GM19328 (cell line): ENCODE measurements around the gene THSD4.

ENCODE experiments used
- ATAC-seq: cut with Tn5 transposase; IDR thresholded peaks from one replicate; pipeline ENCODE4 v1.9.1; 2021; ENCODE audit warnings: mild to moderate bottlenecking, moderate library complexity; ENCODE audit not compliant: unreplicated experiment

Gene THSD4

GRCh38 chr15:71549697-71550096, 434.4 kb downstream of the THSD4 start:
- ATAC-seq: no peak

- no peak for ATAC-seq
These were observed 436.3 kb downstream of the THSD4 start for GRCh38 chr15:71551566-71551965.

- no peak for ATAC-seq
These were observed 443.8 kb downstream of the THSD4 start for GRCh38 chr15:71559098-71559497.

- no peak for ATAC-seq
These were observed 444.3 kb downstream of the THSD4 start for GRCh38 chr15:71559616-71560015.

- no peak for ATAC-seq
These were observed 447.0 kb downstream of the THSD4 start for GRCh38 chr15:71562251-71562650.

GRCh38 chr15:71564217-71564616, 448.9 kb downstream of the THSD4 start:
- ATAC-seq: no peak

GRCh38 chr15:71565006-71565405, 449.7 kb downstream of the THSD4 start:
- ATAC-seq: no peak

GRCh38 chr15:71565631-71566160, 450.4 kb downstream of the THSD4 start:
- no peak for ATAC-seq

- ATAC-seq: no peak
These were observed 451.0 kb downstream of the THSD4 start for GRCh38 chr15:71566226-71566625.

- ATAC-seq: no peak
These were observed 451.9 kb downstream of the THSD4 start for GRCh38 chr15:71567173-71567572.

- ATAC-seq: no peak
These were observed 453.0 kb downstream of the THSD4 start for GRCh38 chr15:71568227-71568626.

- no peak for ATAC-seq
These were observed 455.5 kb downstream of the THSD4 start for GRCh38 chr15:71570736-71571135.

GRCh38 chr15:71571641-71572040, 456.4 kb downstream of the THSD4 start:
- ATAC-seq: no peak

GRCh38 chr15:71572452-71573053, 457.3 kb downstream of the THSD4 start:
- ATAC-seq: no peak

- ATAC-seq: no peak
These were observed 458.3 kb downstream of the THSD4 start for GRCh38 chr15:71573599-71573998.

- ATAC-seq: no peak
These were observed 460.3 kb downstream of the THSD4 start for GRCh38 chr15:71575474-71576045.

- no peak for ATAC-seq
These were observed 461.8 kb downstream of the THSD4 start for GRCh38 chr15:71577071-71577470.

- ATAC-seq: no peak
These were observed 466.2 kb downstream of the THSD4 start for GRCh38 chr15:71581398-71581930.

GRCh38 chr15:71585159-71585558, 469.9 kb downstream of the THSD4 start:
- no peak for ATAC-seq

- no peak for ATAC-seq
These were observed 471.2 kb downstream of the THSD4 start for GRCh38 chr15:71586463-71586862.

GRCh38 chr15:71588746-71589145, 473.5 kb downstream of the THSD4 start:
- no peak for ATAC-seq

GRCh38 chr15:71591057-71591456, 475.8 kb downstream of the THSD4 start:
- no peak for ATAC-seq
